CD8-positive, alpha-beta memory T cell (primary cell): ENCODE results near the gene SULT1B1. TPM values are rescaled to one million over a fixed set of nuclear protein-coding genes. Genes with fewer than 3 reads are reported as not detected.

Experiments used
- CTCF ChIA-PET: fragments of 350-600 bp; sonication (Branson Sonifier 250); formaldehyde crosslinking; loops from one replicate; lab custom pipeline; 2021; ENCODE audit warnings: antibody characterized with exemption; lab: Charles Lee
- POLR2A ChIA-PET: fragments of 350-600 bp; sonication (Branson Sonifier 250); formaldehyde crosslinking; loops from one replicate; lab custom pipeline; 2021; ENCODE audit warnings: antibody characterized with exemption; lab: Charles Lee
- DNase-seq, 5 donors: peaks; one replicate each; pipeline versions ENCODE4 v3.0.0 to v3.0.0-alpha.2; 2020 to 2022; ENCODE audit warnings: mixed read lengths in 1 of 5
- H3K27ac ChIP-seq: one replicate; pipeline ENCODE4 v1.7.0; 2013; ENCODE audit warnings: low read depth, mild to moderate bottlenecking, low read length, moderate library complexity
- H3K27me3 ChIP-seq: 2 replicates; pipeline ENCODE4 v1.7.0; 2013; ENCODE audit warnings: low read length, mild to moderate bottlenecking; ENCODE audit not compliant: insufficient read depth, poor library complexity, severe bottlenecking
- H3K36me3 ChIP-seq: 2 replicates; pipeline ENCODE4 v1.7.0; 2013; ENCODE audit warnings: mild to moderate bottlenecking, low read length, moderate library complexity; ENCODE audit not compliant: insufficient read depth
- H3K4me1 ChIP-seq: 2 replicates; pipeline ENCODE4 v1.7.0; 2013; ENCODE audit warnings: mild to moderate bottlenecking, low read length, moderate library complexity; ENCODE audit not compliant: insufficient read depth
- H3K4me3 ChIP-seq: 2 replicates; pipeline ENCODE4 v1.7.0; 2013; ENCODE audit warnings: mild to moderate bottlenecking, low read length
- H3K9me3 ChIP-seq: 2 replicates; pipeline ENCODE4 v1.7.0; 2013; ENCODE audit warnings: mild to moderate bottlenecking, low read length
- H3K27ac Mint-ChIP-seq, 8 donors: one replicate each; pipeline ENCODE4 v1.8.0; 2020 to 2021; ENCODE audit warnings: mixed read lengths in 8 of 8, mild to moderate bottlenecking in 6 of 8, inconsistent platforms in 3 of 8, moderate library complexity in 3 of 8
- H3K27me3 Mint-ChIP-seq, 2 donors: one replicate each; pipeline ENCODE4 v1.8.0; 2020 to 2021; ENCODE audit warnings: mixed read lengths in 2 of 2, mild to moderate bottlenecking in 1 of 2, moderate library complexity in 1 of 2
- H3K36me3 Mint-ChIP-seq, 3 donors: one replicate each; pipeline ENCODE4 v1.8.0; 2020 to 2021; ENCODE audit warnings: mixed read lengths in 3 of 3, inconsistent platforms in 1 of 3, mild to moderate bottlenecking in 1 of 3
- H3K4me1 Mint-ChIP-seq, 3 donors: one replicate each; pipeline ENCODE4 v1.8.0; 2020 to 2021; ENCODE audit warnings: mixed read lengths in 3 of 3, inconsistent platforms in 1 of 3, mild to moderate bottlenecking in 1 of 3
- H3K4me3 Mint-ChIP-seq, 7 donors: one replicate each; pipeline ENCODE4 v1.8.0; 2020 to 2021; ENCODE audit warnings: mixed read lengths in 7 of 7, mild to moderate bottlenecking in 6 of 7, moderate library complexity in 4 of 7, inconsistent platforms in 2 of 7
- H3K9me3 Mint-ChIP-seq, 5 donors: one replicate each; pipeline ENCODE4 v1.8.0; 2020 to 2022; ENCODE audit warnings: mixed read lengths in 5 of 5, mild to moderate bottlenecking in 3 of 5, moderate library complexity in 2 of 5, inconsistent platforms in 1 of 5
- polyA plus RNA-seq: library from polyadenylated mRNA; unstranded; fragments of 300-500 nt; fragmentation: Illumina TruSeq; gene quantifications from one replicate; pipeline ENCODE4 v1.2.3, GENCODE V29; 2021
- total RNA-seq, 2 experiments: library from RNA; stranded (reverse); gene quantifications; one replicate each; pipeline ENCODE4 v1.2.3, GENCODE V29; 2021

SULT1B1 gene
- total and polyA plus RNA-seq, 3 experiments from 2014 or later: 0.20 to 1.8 (median 0.22) TPM

DNA sequence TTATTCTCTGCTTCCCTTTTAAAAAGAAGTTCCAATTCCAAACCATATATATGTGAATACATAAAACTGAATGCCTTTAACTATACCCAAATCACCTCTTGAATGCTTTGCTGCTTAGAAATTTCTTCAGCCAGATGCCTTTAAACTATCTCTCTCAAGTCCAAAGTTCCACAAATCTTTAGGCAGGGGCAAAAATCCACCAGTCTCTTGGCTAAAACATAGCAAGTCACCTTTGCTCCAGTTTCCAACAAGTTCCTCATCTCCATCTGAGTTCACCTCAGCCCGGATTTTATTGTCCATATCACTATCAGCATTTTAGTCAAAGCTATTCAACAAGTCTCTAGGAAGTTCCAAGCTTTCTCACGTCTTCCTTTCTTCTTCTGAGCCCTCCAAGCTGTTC lies 49.8 kb downstream of the SULT1B1 start:
- CTCF ChIA-PET: no interaction called here
- POLR2A ChIA-PET: no interaction called here

DNA sequence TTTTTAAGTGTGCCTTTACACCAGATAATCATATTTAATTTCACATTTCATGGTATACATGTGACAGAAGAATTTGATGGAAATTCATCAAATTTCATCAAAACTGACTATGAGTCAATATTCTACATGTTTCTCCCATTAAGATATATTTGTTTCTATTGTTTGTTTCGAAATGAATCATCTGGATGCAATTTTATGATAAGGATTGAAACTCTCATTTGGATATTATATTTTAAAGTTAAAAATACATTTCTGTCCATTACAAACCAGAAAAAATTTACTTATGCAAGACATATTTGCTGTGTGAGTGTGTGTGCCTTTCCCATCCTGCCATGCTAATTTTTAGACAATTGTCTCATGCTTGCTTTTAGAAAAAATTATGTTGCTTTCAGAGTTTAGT lies 52.2 kb downstream of the SULT1B1 start:
- CTCF ChIA-PET: no interaction called here
- peaks cover 0 to 3% (median 0%) of the 10 kb centered on the region in 5 donors for H3K9me3 Mint-ChIP-seq
- POLR2A ChIA-PET: no interaction called here
- no peak overlapping the region for H3K4me3 Mint-ChIP-seq
- no peak overlapping the region for H3K27ac Mint-ChIP-seq
- Histone ChIP-seq H3K4me1 (no peaks in the 10 kb centered on the region), H3K27me3 (no peaks in the 10 kb centered on the region), H3K9me3 (no peaks in the 10 kb centered on the region), H3K4me3 (no peak overlapping the region), H3K27ac (no peak overlapping the region), H3K36me3 (no peaks in the 10 kb centered on the region)
- H3K4me1 Mint-ChIP-seq: no peaks in the 10 kb centered on the region
- no peaks in the 10 kb centered on the region for H3K36me3 Mint-ChIP-seq
- no peak for DNase-seq
- H3K27me3 Mint-ChIP-seq: no peaks in the 10 kb centered on the region

More for the DNA sequence above, 49.8 kb downstream of the SULT1B1 start:
- DNase-seq: no peak
- H3K4me1 Mint-ChIP-seq: no peaks in the 10 kb centered on the region
- Histone ChIP-seq H3K27ac (no peak overlapping the region), H3K9me3 (no peaks in the 10 kb centered on the region), H3K36me3 (no peaks in the 10 kb centered on the region), H3K27me3 (no peaks in the 10 kb centered on the region), H3K4me3 (no peak overlapping the region), H3K4me1 (no peaks in the 10 kb centered on the region)
- no peaks in the 10 kb centered on the region for H3K36me3 Mint-ChIP-seq
- H3K27ac Mint-ChIP-seq: no peak overlapping the region
- no peak overlapping the region for H3K4me3 Mint-ChIP-seq
- peaks cover 0 to 2% of the 10 kb centered on the region in 2 donors for H3K27me3 Mint-ChIP-seq
- H3K9me3 Mint-ChIP-seq: peaks cover 0 to 3% (median 0%) of the 10 kb centered on the region in 5 donors

DNA sequence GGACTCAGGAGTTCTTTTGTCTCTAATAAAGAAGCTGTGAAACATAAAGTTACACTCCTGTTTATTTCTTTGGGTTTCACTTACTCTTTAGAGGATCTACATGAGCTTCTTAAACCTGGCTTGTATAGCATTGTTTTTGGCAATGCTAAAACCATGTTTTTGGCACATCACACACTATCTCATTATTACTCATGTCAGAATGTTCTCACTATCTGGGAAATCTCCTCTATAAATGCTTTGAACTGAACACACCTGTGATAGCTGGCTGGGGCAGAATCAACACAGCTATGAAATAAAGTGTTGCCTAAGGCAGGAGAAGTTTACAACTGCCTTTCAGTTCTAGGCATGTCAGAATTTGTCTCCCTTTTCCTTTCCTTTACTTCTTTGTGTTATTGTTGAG lies 52.6 kb downstream of the SULT1B1 start:
- H3K4me3 Mint-ChIP-seq: no peak overlapping the region
- H3K27ac Mint-ChIP-seq: no peak overlapping the region
- Histone ChIP-seq H3K36me3 (no peaks in the 10 kb centered on the region), H3K4me1 (no peaks in the 10 kb centered on the region), H3K27ac (no peak overlapping the region), H3K27me3 (no peaks in the 10 kb centered on the region), H3K4me3 (no peak overlapping the region), H3K9me3 (no peaks in the 10 kb centered on the region)
- POLR2A ChIA-PET: no interaction called here
- DNase-seq: no peak
- H3K4me1 Mint-ChIP-seq: no peaks in the 10 kb centered on the region
- CTCF ChIA-PET: no interaction called here
- H3K27me3 Mint-ChIP-seq: no peaks in the 10 kb centered on the region
- no peaks in the 10 kb centered on the region for H3K36me3 Mint-ChIP-seq
- peaks cover 0 to 3% (median 0%) of the 10 kb centered on the region in 5 donors for H3K9me3 Mint-ChIP-seq

DNA sequence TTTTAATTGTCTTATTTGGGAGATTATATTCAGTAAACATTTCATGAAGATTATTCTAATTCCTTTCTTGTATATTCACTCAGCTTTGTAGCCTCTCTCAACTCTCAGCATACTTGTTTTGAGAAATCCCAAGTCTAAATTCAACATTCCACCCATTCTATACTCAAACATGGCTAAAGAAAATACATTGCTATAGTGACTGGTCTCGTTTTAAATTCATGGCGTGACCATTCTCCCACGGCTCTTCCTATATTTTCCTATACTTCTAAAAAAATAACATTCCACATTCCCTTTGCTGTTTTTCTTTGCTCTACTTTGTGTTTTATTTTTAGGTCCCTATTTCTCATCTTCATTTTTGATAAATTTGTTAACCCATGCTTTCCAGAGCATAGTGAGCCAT lies 58.2 kb downstream of the SULT1B1 start:
- H3K9me3 Mint-ChIP-seq: peaks cover 0 to 12% (median 6%) of the 10 kb centered on the region in 5 donors
- H3K4me3 Mint-ChIP-seq: no peak overlapping the region
- Histone ChIP-seq H3K27ac (no peak overlapping the region), H3K4me1 (no peaks in the 10 kb centered on the region), H3K27me3 (no peaks in the 10 kb centered on the region), H3K4me3 (no peak overlapping the region), H3K36me3 (no peaks in the 10 kb centered on the region), H3K9me3 (no peaks in the 10 kb centered on the region)
- no peak overlapping the region for H3K27ac Mint-ChIP-seq
- CTCF ChIA-PET: no interaction called here
- H3K27me3 Mint-ChIP-seq: peaks cover 0 to 1% of the 10 kb centered on the region in 2 donors
- POLR2A ChIA-PET: no interaction called here
- no peak for DNase-seq
- H3K4me1 Mint-ChIP-seq: no peaks in the 10 kb centered on the region
- no peaks in the 10 kb centered on the region for H3K36me3 Mint-ChIP-seq

DNA sequence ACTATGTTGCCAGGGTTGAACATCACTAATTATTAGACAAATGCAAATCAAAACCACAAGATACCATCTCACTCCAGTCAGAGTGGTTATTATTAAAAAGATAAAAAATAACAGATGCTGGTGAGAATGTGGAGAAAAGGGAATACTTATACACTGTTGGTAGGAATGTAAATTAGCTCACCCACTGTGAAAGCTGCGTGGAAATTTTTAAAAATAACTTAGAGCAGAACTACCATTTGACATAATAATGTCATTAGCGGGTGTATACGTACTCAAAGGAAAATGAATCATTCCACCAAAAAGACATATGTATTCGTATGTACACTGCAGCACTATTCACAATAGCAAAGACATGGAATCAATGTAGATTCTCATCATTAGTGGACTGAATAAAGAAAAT lies 58.7 kb downstream of the SULT1B1 start:
- H3K27me3 Mint-ChIP-seq: peaks cover 0 to 1% of the 10 kb centered on the region in 2 donors
- Histone ChIP-seq H3K27ac (no peak overlapping the region), H3K4me3 (no peak overlapping the region), H3K36me3 (no peaks in the 10 kb centered on the region), H3K27me3 (no peaks in the 10 kb centered on the region), H3K9me3 (no peaks in the 10 kb centered on the region), H3K4me1 (no peaks in the 10 kb centered on the region)
- POLR2A ChIA-PET: no interaction called here
- H3K27ac Mint-ChIP-seq: no peak overlapping the region
- H3K9me3 Mint-ChIP-seq: peaks cover 0 to 12% (median 6%) of the 10 kb centered on the region in 5 donors
- H3K36me3 Mint-ChIP-seq: no peaks in the 10 kb centered on the region
- H3K4me3 Mint-ChIP-seq: no peak overlapping the region
- DNase-seq: no peak
- CTCF ChIA-PET: no interaction called here
- no peaks in the 10 kb centered on the region for H3K4me1 Mint-ChIP-seq

DNA sequence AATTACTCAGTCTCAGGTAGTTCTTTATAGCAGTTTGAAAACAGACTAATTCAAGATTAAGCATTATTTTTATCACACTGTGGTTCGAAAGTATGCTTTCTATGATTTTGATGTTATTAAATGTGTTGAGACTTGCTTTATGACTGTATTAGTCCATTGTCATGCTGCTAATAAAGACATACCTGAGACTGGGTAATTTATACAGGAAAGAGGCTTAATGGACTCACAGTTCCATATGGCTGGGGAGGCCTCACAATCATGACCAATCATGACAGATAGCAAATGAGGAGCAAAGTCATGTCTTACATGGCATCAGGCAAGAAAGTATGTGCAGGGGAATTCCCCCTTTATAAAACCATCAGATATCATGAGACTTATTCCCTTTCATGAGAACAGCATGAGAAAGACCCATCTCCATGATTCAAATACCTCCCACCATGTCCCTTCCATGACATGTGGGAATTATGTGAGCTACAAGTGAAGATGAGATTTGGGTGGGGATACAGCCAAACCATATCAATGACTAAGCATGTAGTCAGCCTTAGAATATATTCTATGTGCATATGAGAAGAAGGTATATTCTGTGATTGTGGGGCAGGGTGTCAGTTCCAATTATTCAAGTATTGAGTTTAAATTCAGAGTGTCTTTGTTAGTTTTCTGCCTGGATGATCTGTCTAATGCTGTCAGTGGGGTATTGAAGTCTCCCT lies 62.7 kb downstream of the SULT1B1 start:
- CTCF ChIA-PET: no interaction called here
- Mint-ChIP-seq H3K36me3 (no peaks in the 10 kb centered on the region), H3K27ac (no peak overlapping the region), H3K27me3 (peaks cover 0 to 1% of the 10 kb centered on the region in 2 donors), H3K9me3 (peaks cover 2 to 17% (median 12%) of the 10 kb centered on the region in 5 donors), H3K4me1 (no peaks in the 10 kb centered on the region), H3K4me3 (no peak overlapping the region)
- POLR2A ChIA-PET: no interaction called here
- no peak for DNase-seq
- Histone ChIP-seq H3K36me3 (no peaks in the 10 kb centered on the region), H3K9me3 (no peaks in the 10 kb centered on the region), H3K4me1 (no peaks in the 10 kb centered on the region), H3K27ac (no peak overlapping the region), H3K27me3 (no peaks in the 10 kb centered on the region), H3K4me3 (no peak overlapping the region)

DNA sequence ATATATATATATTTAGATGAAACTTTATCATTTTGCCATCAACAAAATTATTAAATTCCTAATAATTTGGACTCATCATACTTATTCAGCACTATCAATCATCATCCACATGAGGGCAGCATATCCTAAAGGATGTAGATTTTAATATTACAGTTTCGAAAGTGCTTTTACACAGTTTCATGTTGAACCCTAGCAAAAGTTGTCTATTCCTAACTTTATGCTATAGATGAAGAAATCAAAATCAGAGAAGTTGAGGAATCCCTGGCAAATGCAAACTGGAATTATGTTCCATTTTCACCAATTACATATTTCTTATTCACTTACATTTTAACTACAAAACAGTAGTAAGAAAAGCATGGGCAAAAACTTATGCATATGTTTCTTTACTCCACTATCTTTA lies 70.8 kb downstream of the SULT1B1 start:
- no peak overlapping the region for H3K27ac ChIP-seq
- no peaks in the 10 kb centered on the region for H3K27me3 ChIP-seq
- no peaks in the 10 kb centered on the region for H3K36me3 ChIP-seq
- Mint-ChIP-seq H3K4me1 (peaks cover 0 to 4% (median 0%) of the 10 kb centered on the region in 3 donors), H3K9me3 (peaks cover 0 to 5% (median 2%) of the 10 kb centered on the region in 5 donors), H3K4me3 (peak overlapping the region in 1 of 7 donors; percentile 47), H3K27ac (no peak overlapping the region), H3K36me3 (no peaks in the 10 kb centered on the region), H3K27me3 (no peaks in the 10 kb centered on the region)
- POLR2A ChIA-PET: no interaction called here
- peak in 1 of 5 donors; percentile 34 for DNase-seq
- H3K4me3 ChIP-seq: no peak overlapping the region
- CTCF ChIA-PET: interaction anchor here (1.0 kb wide), 1 partner anchor 191 kb away, joined by 3 read pairs; no protein-coding TSS in a partner anchor
- no peaks in the 10 kb centered on the region for H3K9me3 ChIP-seq
- no peaks in the 10 kb centered on the region for H3K4me1 ChIP-seq

DNA sequence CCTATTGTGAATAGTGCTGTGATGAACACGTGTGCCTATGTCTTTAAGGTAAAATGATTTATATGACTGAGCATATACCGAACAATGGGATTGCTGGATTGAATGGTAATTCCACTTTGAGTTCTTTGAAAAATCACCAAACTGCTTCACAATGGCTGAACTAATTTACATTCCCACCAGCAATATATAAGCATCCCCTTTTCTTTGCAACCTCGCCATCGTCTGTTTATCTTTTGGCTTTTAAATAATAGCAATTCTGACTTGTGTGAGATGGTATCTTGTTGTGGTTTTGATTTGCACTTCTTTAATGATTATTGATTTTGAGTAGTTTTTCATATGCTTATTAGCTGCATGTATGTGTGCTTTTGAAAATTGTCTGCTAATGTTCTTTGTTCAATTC lies 75.6 kb downstream of the SULT1B1 start:
- no peak overlapping the region for H3K4me3 ChIP-seq
- H3K27ac Mint-ChIP-seq: no peak overlapping the region
- no peaks in the 10 kb centered on the region for H3K36me3 ChIP-seq
- H3K27ac ChIP-seq: no peak overlapping the region
- ChIA-PET CTCF (no interaction called here), POLR2A (no interaction called here)
- H3K4me3 Mint-ChIP-seq: no peak overlapping the region
- no peaks in the 10 kb centered on the region for H3K27me3 Mint-ChIP-seq
- no peaks in the 10 kb centered on the region for H3K4me1 ChIP-seq
- H3K36me3 Mint-ChIP-seq: no peaks in the 10 kb centered on the region
- DNase-seq: no peak
- H3K27me3 ChIP-seq: no peaks in the 10 kb centered on the region
- peaks cover 0 to 4% (median 0%) of the 10 kb centered on the region in 3 donors for H3K4me1 Mint-ChIP-seq
- H3K9me3 Mint-ChIP-seq: no peaks in the 10 kb centered on the region
- H3K9me3 ChIP-seq: no peaks in the 10 kb centered on the region
